WTC11 (cell line): Measurements from ENCODE around the gene TMEM234. TPM values are rescaled to one million over a fixed set of nuclear protein-coding genes. Genes with fewer than 3 reads are reported as not detected.

ENCODE experiments used
- ATAC-seq: fragments of 200-7000 bp; cut with Tn5 transposase; 2 replicates; pipeline ENCODE4 v1.10.0; 2021; ENCODE audit warnings: mild to moderate bottlenecking, moderate library complexity
- CTCF ChIA-PET: fragments of 300-600 bp; sonication (Branson Sonifier 250); formaldehyde crosslinking; loops from one replicate; lab custom pipeline; 2021; ENCODE audit warnings: antibody characterized with exemption; lab: Charles Lee
- POLR2A ChIA-PET: fragments of 350-600 bp; sonication (Branson Sonifier 250); formaldehyde crosslinking; loops from one replicate; lab custom pipeline; 2021; ENCODE audit warnings: antibody characterized with exemption; lab: Charles Lee
- DNase-seq: peaks from one replicate; pipeline ENCODE4 v3.0.0; 2021; ENCODE audit warnings: low spot score
- H3K27ac Mint-ChIP-seq: 2 replicates; pipeline ENCODE4 v1.8.0; 2021; ENCODE audit warnings: mixed read lengths
- H3K27me3 Mint-ChIP-seq: 2 replicates; pipeline ENCODE4 v1.8.0; 2021; ENCODE audit warnings: low read depth, mild to moderate bottlenecking, moderate library complexity, mixed read lengths
- H3K36me3 Mint-ChIP-seq: 2 replicates; pipeline ENCODE4 v1.8.0; 2021; ENCODE audit warnings: mixed read lengths
- H3K4me1 Mint-ChIP-seq: 2 replicates; pipeline ENCODE4 v1.8.0; 2022; ENCODE audit warnings: mixed read lengths
- H3K4me3 Mint-ChIP-seq: 2 replicates; pipeline ENCODE4 v1.8.0; 2021; ENCODE audit warnings: mild to moderate bottlenecking, moderate library complexity, mixed read lengths
- H3K9me3 Mint-ChIP-seq: 2 replicates; pipeline ENCODE4 v1.8.0; 2021; ENCODE audit warnings: mixed read lengths
- FOXP1 ChIP-seq: sonication (generic); formaldehyde crosslinking; IDR thresholded peaks from 2 replicates; pipeline ENCODE4 v1.8.0; 2022; ENCODE audit warnings: missing genetic modification reagents, mild to moderate bottlenecking, moderate library complexity, borderline replicate concordance
- GABPB1 ChIP-seq: sonication (generic); formaldehyde crosslinking; IDR thresholded peaks from 2 replicates; pipeline ENCODE4 v1.8.1; 2023; ENCODE audit warnings: mild to moderate bottlenecking, missing genetic modification reagents
- JUN ChIP-seq: sonication (generic); formaldehyde crosslinking; IDR thresholded peaks from 2 replicates; pipeline ENCODE4 v1.8.0; 2023; ENCODE audit warnings: mild to moderate bottlenecking, missing genetic modification reagents
- KAT7 ChIP-seq: sonication (generic); formaldehyde crosslinking; IDR thresholded peaks from 2 replicates; pipeline ENCODE4 v1.8.1; 2023; ENCODE audit warnings: missing genetic modification reagents, mild to moderate bottlenecking, borderline replicate concordance
- MXD4 ChIP-seq: fragments of 250-450 bp; sonication (Bioruptor Pico); IDR thresholded peaks from 2 replicates; pipeline ENCODE4 v1.8.0; 2021; ENCODE audit warnings: mild to moderate bottlenecking, moderate library complexity, borderline replicate concordance
- NFATC4 ChIP-seq: fragments of 250-450 bp; sonication (Bioruptor Pico); IDR thresholded peaks from 2 replicates; pipeline ENCODE4 v1.9.0; 2021; ENCODE audit warnings: mild to moderate bottlenecking
- NFE2L1 ChIP-seq: sonication (generic); formaldehyde crosslinking; IDR thresholded peaks from 2 replicates; pipeline ENCODE4 v1.8.1; 2023; ENCODE audit warnings: missing genetic modification reagents
- SMAD4 ChIP-seq: sonication (generic); formaldehyde crosslinking; IDR thresholded peaks from 2 replicates; pipeline ENCODE4 v1.8.0; 2022; ENCODE audit warnings: mild to moderate bottlenecking, missing genetic modification reagents
- SOX15 ChIP-seq: fragments of 250-450 bp; sonication (Bioruptor Pico); IDR thresholded peaks from 2 replicates; pipeline ENCODE4 v1.9.0; 2021; ENCODE audit warnings: mild to moderate bottlenecking
- TCF7 ChIP-seq: sonication (generic); formaldehyde crosslinking; IDR thresholded peaks from 2 replicates; pipeline ENCODE4 v1.8.0; 2022; ENCODE audit warnings: mild to moderate bottlenecking, low read depth, missing genetic modification reagents, moderate library complexity
- TP53 ChIP-seq: sonication (generic); formaldehyde crosslinking; IDR thresholded peaks from 2 replicates; pipeline ENCODE4 v1.8.1; 2023; ENCODE audit warnings: mild to moderate bottlenecking, missing genetic modification reagents
- ZBTB21 ChIP-seq: sonication (generic); formaldehyde crosslinking; IDR thresholded peaks from 2 replicates; pipeline ENCODE4 v1.8.1; 2023; ENCODE audit warnings: mild to moderate bottlenecking, missing genetic modification reagents, borderline replicate concordance
- ZNF232 ChIP-seq: sonication (generic); formaldehyde crosslinking; IDR thresholded peaks from 2 replicates; pipeline ENCODE4 v1.8.0; 2022; ENCODE audit warnings: mild to moderate bottlenecking, missing genetic modification reagents
- ZNF317 ChIP-seq: sonication (generic); formaldehyde crosslinking; IDR thresholded peaks from 2 replicates; pipeline ENCODE4 v1.8.1; 2023; ENCODE audit warnings: low read depth, mild to moderate bottlenecking, moderate library complexity, missing genetic modification reagents, borderline replicate concordance
- ZNF416 ChIP-seq: fragments of 250-450 bp; sonication (Bioruptor Pico); IDR thresholded peaks from 2 replicates; pipeline ENCODE4 v1.9.0; 2021; ENCODE audit warnings: mild to moderate bottlenecking, inconsistent platforms
- ZNF423 ChIP-seq: fragments of 250-450 bp; sonication (Bioruptor Pico); IDR thresholded peaks from 2 replicates; pipeline ENCODE4 v2.1.2; 2022; ENCODE audit warnings: mild to moderate bottlenecking, moderate library complexity
- total RNA-seq: library from RNA; stranded (reverse); gene quantifications from 3 replicates; pipeline ENCODE4 v1.2.3, GENCODE V29; 2021
- TF ChIP-seq, protein P1 (sequence below): fragments of 200-600 bp; IDR thresholded peaks from 2 replicates; pipeline ENCODE4 v1.8.0; 2022; ENCODE audit warnings: antibody characterized with exemption
- TF ChIP-seq, protein P2 (sequence below): fragments of 250-450 bp; sonication (Bioruptor Pico); IDR thresholded peaks from 2 replicates; pipeline ENCODE4 v1.9.0; 2021; ENCODE audit warnings: mild to moderate bottlenecking
- TF ChIP-seq, protein P3 (sequence below): sonication (generic); formaldehyde crosslinking; IDR thresholded peaks from 2 replicates; pipeline ENCODE4 v1.8.1; 2023; ENCODE audit warnings: mild to moderate bottlenecking, missing genetic modification reagents, borderline replicate concordance
- TF ChIP-seq, protein P4 (sequence below): sonication (generic); formaldehyde crosslinking; IDR thresholded peaks from 2 replicates; pipeline ENCODE4 v1.8.1; 2023; ENCODE audit warnings: mild to moderate bottlenecking, missing genetic modification reagents, moderate library complexity

The TMEM234 gene
- total RNA-seq, 1 experiment from 2014 or later = 11.9 TPM

DNA sequence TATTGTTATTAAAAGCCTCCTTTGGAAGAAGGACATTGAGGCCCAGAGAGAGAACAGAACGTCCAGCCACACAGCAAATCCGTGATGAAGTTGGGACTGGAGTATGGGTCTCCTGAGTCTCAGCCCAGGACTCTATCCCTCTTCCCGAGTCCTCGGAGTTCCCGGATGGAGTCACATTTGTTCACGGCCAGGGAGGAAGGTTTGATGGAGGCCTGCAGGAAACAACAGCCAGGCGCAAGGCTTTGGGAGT lies 43.0 kb downstream of the TMEM234 start:
- CTCF ChIA-PET = interaction anchor here (0.6 to 3.6 kb wide), 12 partner anchors 22 to 390 kb away, joined by 3 to 21 read pairs (median 4); partner anchors contain the start of genes CCDC28B, IQCC, KPNA6 and TMEM39B
- peaks cover 34% of the 10 kb centered on the region for H3K4me1 Mint-ChIP-seq
- TF ChIP-seq ZNF423 (CRISPR knock-in tag) (no peak), ZNF317 (no peak), SMAD4 (CRISPR knock-in tag) (no peak), NFE2L1 (no peak), ZBTB21 (CRISPR knock-in tag) (no peak), SOX15 (CRISPR knock-in tag) (no peak), NFATC4 (CRISPR knock-in tag) (no peak), TP53 (no peak), KAT7 (CRISPR knock-in tag) (no peak), MXD4 (CRISPR knock-in tag) (no peak), JUN (no peak), TCF7 (CRISPR knock-in tag) (no peak), ZNF232 (CRISPR knock-in tag) (no peak), ZNF416 (CRISPR knock-in tag) (no peak), FOXP1 (no peak), GABPB1 (CRISPR knock-in tag) (no peak)
- TF ChIP-seq, protein P1, sequence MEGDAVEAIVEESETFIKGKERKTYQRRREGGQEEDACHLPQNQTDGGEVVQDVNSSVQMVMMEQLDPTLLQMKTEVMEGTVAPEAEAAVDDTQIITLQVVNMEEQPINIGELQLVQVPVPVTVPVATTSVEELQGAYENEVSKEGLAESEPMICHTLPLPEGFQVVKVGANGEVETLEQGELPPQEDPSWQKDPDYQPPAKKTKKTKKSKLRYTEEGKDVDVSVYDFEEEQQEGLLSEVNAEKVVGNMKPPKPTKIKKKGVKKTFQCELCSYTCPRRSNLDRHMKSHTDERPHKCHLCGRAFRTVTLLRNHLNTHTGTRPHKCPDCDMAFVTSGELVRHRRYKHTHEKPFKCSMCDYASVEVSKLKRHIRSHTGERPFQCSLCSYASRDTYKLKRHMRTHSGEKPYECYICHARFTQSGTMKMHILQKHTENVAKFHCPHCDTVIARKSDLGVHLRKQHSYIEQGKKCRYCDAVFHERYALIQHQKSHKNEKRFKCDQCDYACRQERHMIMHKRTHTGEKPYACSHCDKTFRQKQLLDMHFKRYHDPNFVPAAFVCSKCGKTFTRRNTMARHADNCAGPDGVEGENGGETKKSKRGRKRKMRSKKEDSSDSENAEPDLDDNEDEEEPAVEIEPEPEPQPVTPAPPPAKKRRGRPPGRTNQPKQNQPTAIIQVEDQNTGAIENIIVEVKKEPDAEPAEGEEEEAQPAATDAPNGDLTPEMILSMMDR = no peak
- TF ChIP-seq, protein P2, sequence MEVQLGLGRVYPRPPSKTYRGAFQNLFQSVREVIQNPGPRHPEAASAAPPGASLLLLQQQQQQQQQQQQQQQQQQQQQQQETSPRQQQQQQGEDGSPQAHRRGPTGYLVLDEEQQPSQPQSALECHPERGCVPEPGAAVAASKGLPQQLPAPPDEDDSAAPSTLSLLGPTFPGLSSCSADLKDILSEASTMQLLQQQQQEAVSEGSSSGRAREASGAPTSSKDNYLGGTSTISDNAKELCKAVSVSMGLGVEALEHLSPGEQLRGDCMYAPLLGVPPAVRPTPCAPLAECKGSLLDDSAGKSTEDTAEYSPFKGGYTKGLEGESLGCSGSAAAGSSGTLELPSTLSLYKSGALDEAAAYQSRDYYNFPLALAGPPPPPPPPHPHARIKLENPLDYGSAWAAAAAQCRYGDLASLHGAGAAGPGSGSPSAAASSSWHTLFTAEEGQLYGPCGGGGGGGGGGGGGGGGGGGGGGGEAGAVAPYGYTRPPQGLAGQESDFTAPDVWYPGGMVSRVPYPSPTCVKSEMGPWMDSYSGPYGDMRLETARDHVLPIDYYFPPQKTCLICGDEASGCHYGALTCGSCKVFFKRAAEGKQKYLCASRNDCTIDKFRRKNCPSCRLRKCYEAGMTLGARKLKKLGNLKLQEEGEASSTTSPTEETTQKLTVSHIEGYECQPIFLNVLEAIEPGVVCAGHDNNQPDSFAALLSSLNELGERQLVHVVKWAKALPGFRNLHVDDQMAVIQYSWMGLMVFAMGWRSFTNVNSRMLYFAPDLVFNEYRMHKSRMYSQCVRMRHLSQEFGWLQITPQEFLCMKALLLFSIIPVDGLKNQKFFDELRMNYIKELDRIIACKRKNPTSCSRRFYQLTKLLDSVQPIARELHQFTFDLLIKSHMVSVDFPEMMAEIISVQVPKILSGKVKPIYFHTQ = no peak
- TF ChIP-seq, protein P3, sequence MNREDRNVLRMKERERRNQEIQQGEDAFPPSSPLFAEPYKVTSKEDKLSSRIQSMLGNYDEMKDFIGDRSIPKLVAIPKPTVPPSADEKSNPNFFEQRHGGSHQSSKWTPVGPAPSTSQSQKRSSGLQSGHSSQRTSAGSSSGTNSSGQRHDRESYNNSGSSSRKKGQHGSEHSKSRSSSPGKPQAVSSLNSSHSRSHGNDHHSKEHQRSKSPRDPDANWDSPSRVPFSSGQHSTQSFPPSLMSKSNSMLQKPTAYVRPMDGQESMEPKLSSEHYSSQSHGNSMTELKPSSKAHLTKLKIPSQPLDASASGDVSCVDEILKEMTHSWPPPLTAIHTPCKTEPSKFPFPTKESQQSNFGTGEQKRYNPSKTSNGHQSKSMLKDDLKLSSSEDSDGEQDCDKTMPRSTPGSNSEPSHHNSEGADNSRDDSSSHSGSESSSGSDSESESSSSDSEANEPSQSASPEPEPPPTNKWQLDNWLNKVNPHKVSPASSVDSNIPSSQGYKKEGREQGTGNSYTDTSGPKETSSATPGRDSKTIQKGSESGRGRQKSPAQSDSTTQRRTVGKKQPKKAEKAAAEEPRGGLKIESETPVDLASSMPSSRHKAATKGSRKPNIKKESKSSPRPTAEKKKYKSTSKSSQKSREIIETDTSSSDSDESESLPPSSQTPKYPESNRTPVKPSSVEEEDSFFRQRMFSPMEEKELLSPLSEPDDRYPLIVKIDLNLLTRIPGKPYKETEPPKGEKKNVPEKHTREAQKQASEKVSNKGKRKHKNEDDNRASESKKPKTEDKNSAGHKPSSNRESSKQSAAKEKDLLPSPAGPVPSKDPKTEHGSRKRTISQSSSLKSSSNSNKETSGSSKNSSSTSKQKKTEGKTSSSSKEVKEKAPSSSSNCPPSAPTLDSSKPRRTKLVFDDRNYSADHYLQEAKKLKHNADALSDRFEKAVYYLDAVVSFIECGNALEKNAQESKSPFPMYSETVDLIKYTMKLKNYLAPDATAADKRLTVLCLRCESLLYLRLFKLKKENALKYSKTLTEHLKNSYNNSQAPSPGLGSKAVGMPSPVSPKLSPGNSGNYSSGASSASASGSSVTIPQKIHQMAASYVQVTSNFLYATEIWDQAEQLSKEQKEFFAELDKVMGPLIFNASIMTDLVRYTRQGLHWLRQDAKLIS (CRISPR knock-in tag) = no peak
- TF ChIP-seq, protein P4, sequence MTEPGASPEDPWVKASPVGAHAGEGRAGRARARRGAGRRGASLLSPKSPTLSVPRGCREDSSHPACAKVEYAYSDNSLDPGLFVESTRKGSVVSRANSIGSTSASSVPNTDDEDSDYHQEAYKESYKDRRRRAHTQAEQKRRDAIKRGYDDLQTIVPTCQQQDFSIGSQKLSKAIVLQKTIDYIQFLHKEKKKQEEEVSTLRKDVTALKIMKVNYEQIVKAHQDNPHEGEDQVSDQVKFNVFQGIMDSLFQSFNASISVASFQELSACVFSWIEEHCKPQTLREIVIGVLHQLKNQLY (CRISPR knock-in tag) = no peak
- peak overlapping the region; percentile 92 for H3K27ac Mint-ChIP-seq
- peaks cover 28% of the 10 kb centered on the region for H3K36me3 Mint-ChIP-seq
- no peaks in the 10 kb centered on the region; the same call in 1 of the 2 replicates for H3K27me3 Mint-ChIP-seq
- ATAC-seq (peak; percentile 13), DNase-seq (no peak)
- H3K9me3 Mint-ChIP-seq = no peaks in the 10 kb centered on the region
- H3K4me3 Mint-ChIP-seq = peak overlapping the region; percentile 76
- POLR2A ChIA-PET = interaction anchor here (0.7 to 2.4 kb wide), 7 partner anchors 18 to 223 kb away, joined by 3 to 12 read pairs (median 4); partner anchors contain the start of genes CCDC28B, IQCC, KPNA6 and TMEM39B
